C4-2B (cell line): ENCODE results near the gene ZBTB45.

ENCODE experiments used
- H3K27ac ChIP-seq: fragments of 450-650 bp; 2 replicates; pipeline ENCODE4 v1.5.1; 2017
- CTCF ChIP-seq: fragments of 450-650 bp; conservative IDR thresholded peaks from 2 replicates; pipeline ENCODE4 v1.5.1; 2017; ENCODE audit warnings: mild to moderate bottlenecking
- ZFX ChIP-seq: fragments of 450-650 bp; IDR thresholded peaks from 2 replicates; pipeline ENCODE4 v1.6.1; 2017

Gene ZBTB45

GRCh38 chr19:58538257-58539168 is 18.9 kb upstream of the ZBTB45 start:
- H3K27ac ChIP-seq: no peak overlapping the region
- no peak for TF ChIP-seq CTCF
- no peak for TF ChIP-seq ZFX

DNA sequence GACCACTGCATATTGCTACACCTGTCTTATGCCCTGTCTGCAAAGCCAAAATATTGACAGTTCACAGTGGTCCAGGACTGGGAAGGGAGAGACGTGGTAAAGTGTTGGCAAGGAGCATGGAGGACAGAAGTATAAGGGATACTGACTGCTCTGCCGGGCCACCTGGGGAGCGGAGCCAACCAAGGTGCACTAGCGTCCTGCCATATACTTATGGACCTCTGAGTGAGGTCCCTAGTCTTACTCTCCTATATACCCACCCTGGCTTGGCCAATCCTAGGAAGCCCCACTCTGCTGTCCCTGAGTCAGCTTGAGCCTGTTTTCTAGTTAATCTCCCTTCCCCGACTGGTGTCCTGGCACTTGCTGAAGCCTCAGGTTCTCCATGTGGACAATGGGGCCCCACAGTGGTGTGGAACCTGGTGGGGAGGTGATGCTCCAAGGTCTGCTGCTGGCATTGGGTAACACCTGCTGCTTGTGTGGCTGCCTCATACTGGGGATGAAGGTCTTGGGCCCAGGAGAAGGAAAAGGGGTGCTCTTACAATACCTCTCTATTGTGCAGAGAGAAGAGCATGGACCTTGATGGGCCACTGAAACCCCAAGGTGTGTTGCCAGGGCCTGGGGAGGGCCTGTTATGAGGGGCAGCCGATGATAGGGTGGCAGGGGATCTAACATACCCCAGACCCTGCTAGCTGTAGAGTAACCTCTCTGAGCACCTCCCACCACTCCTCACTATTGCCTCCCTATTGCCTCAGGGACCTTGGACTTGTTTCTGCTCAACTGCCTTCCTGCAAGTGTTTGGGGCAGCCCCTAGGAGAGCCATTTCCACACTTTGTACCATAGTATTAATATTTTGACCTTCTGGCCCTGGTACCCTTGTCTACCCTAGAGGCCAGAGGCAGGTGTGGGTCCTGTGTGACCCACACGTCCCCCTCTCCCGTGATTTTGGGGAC is 17.5 kb upstream of the ZBTB45 start:
- TF ChIP-seq ZFX (no peak), CTCF (no peak)
- no peak overlapping the region for H3K27ac ChIP-seq

- no peak overlapping the region for H3K27ac ChIP-seq
- TF ChIP-seq CTCF (no peak), ZFX (no peak)
Observed at GRCh38 chr19:58535857-58536256, 16.2 kb upstream of the ZBTB45 start.

DNA sequence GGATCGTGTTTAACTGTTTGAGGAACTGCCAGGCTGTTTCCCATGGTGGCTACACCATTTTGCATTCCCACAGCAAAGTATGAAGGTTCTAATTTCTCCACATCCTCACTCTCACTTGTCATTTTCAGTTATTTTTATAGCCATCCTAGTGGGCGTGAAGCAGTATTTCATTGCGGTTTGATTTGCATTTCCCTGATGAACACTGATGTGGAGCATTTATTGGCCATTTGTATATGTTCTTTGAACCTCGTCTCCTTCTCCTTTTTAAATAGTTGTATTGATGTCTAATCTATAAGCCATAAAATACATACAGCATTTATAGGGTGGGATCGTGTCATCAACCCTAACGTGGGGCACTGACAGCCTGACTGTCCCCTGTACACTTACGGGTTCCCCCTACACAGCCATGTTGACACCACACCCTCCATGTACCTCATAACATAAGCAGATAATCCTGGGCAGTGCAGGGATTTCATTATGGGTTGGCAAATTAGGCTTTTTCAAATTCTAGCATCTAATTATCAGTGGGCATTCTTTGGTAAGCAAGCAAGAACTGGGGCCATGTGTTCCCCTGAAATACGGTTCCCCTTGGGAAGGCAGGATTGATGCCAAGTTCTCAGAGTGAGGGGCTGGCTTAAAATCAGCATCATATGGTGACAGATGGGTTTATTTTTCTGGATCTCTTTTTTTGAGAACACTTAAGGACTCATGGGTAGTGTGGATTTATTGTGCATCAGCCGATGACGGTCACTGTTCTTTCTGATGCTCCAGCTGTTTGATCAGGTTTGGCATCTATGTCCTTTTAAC is 11.6 kb upstream of the ZBTB45 start:
- no peak overlapping the region for H3K27ac ChIP-seq

DNA sequence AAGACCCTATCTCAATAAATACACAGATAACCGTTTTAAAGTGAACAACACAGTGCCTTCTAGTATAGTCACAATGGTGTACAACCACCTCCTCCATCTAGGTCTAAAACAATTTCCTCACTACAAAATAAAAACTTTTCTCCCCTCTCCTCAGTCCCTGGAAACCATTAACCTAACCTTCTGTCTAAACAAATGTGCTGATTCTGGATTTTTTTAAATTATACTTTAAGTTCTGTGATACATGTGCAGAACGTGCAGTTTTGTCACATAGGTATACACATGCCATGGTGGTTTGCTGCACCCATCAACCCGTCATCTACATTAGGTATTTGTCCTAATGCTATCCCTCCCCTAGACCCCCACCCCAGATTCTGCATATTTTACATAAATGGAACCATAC is 9.8 kb upstream of the ZBTB45 start:
- H3K27ac ChIP-seq: no peak overlapping the region
- TF ChIP-seq ZFX (no peak), CTCF (no peak)

More for the DNA sequence above, 11.6 kb upstream of the ZBTB45 start:
- TF ChIP-seq ZFX: no peak
- no peak for TF ChIP-seq CTCF

GRCh38 chr19:58522709-58523108 is 3.1 kb upstream of the ZBTB45 start:
- no peak overlapping the region for H3K27ac ChIP-seq
- TF ChIP-seq ZFX (no peak), CTCF (no peak)
